ENCODE measurements around the gene LHFPL2.

DNA sequence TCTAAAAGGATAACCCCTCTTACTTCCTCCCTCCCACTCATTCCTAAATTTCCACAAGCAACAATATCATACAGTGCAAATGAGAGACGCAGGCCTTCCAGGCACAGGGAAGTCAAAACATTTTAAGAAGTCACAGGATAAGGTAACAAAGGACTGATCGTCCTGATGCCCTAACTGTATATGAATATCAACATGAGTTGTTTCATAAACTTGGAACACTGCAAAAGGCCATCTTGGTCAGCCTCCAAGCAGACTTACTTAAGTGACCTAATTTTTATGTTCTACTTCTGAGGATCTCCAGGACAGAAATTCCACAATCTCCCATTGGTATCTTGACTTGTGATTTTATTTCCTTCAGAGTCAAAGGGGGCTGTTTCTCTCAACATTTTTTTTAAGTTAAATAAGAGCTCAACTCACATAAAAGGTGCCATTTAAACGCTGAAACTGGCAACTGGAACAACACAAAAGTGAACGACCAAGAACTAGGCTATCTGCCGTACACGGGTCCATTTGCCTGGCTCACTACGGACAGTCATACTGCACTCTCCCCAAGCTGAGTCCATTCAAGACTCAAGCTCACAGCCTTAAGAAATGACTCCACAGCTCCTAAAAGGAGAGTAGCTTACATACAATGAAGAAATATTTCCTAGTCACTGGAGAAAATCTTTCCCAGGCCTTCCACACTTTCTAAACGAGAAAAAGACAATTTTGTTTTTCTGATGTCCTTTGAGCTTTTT lies 71.3 kb downstream of the LHFPL2 start:
- TF ChIP-seq, protein P1, sequence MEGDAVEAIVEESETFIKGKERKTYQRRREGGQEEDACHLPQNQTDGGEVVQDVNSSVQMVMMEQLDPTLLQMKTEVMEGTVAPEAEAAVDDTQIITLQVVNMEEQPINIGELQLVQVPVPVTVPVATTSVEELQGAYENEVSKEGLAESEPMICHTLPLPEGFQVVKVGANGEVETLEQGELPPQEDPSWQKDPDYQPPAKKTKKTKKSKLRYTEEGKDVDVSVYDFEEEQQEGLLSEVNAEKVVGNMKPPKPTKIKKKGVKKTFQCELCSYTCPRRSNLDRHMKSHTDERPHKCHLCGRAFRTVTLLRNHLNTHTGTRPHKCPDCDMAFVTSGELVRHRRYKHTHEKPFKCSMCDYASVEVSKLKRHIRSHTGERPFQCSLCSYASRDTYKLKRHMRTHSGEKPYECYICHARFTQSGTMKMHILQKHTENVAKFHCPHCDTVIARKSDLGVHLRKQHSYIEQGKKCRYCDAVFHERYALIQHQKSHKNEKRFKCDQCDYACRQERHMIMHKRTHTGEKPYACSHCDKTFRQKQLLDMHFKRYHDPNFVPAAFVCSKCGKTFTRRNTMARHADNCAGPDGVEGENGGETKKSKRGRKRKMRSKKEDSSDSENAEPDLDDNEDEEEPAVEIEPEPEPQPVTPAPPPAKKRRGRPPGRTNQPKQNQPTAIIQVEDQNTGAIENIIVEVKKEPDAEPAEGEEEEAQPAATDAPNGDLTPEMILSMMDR (IDR thresholded peaks at IDR 0.05), result no peak
- TF ChIP-seq, protein P2, sequence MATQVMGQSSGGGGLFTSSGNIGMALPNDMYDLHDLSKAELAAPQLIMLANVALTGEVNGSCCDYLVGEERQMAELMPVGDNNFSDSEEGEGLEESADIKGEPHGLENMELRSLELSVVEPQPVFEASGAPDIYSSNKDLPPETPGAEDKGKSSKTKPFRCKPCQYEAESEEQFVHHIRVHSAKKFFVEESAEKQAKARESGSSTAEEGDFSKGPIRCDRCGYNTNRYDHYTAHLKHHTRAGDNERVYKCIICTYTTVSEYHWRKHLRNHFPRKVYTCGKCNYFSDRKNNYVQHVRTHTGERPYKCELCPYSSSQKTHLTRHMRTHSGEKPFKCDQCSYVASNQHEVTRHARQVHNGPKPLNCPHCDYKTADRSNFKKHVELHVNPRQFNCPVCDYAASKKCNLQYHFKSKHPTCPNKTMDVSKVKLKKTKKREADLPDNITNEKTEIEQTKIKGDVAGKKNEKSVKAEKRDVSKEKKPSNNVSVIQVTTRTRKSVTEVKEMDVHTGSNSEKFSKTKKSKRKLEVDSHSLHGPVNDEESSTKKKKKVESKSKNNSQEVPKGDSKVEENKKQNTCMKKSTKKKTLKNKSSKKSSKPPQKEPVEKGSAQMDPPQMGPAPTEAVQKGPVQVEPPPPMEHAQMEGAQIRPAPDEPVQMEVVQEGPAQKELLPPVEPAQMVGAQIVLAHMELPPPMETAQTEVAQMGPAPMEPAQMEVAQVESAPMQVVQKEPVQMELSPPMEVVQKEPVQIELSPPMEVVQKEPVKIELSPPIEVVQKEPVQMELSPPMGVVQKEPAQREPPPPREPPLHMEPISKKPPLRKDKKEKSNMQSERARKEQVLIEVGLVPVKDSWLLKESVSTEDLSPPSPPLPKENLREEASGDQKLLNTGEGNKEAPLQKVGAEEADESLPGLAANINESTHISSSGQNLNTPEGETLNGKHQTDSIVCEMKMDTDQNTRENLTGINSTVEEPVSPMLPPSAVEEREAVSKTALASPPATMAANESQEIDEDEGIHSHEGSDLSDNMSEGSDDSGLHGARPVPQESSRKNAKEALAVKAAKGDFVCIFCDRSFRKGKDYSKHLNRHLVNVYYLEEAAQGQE (IDR thresholded peaks at IDR 0.05; ENCODE audit: low read depth, low read length), result no peak
- TF ChIP-seq TAF1 (IDR thresholded peaks at IDR 0.05; ENCODE audit: borderline replicate concordance, low read depth, low read length) (no peak), TCF12 (IDR thresholded peaks at IDR 0.05) (no peak), CHD2 (IDR thresholded peaks at IDR 0.05; ENCODE audit: low read length, partially characterized antibody) (no peak), POLR2AphosphoS5 (IDR thresholded peaks at IDR 0.05; ENCODE audit: low read depth, low read length) (no peak), MXI1 (IDR thresholded peaks at IDR 0.05; ENCODE audit: low read depth, low read length) (no peak), SIN3A (IDR thresholded peaks at IDR 0.05; ENCODE audit: borderline replicate concordance, low read depth, low read length) (no peak), RCOR1 (IDR thresholded peaks at IDR 0.05; ENCODE audit: low read length) (no peak), EP300 (IDR thresholded peaks at IDR 0.05; ENCODE audit: borderline replicate concordance in 1 of 2, low read depth in 1 of 2, low read length in 1 of 2) (no peak), YY1 (IDR thresholded peaks at IDR 0.05; ENCODE audit: low read depth) (no peak)
- TF ChIP-seq, protein P3, sequence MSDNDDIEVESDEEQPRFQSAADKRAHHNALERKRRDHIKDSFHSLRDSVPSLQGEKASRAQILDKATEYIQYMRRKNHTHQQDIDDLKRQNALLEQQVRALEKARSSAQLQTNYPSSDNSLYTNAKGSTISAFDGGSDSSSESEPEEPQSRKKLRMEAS (IDR thresholded peaks at IDR 0.05; ENCODE audit: low read depth), result no peak
- TF ChIP-seq, protein P4, sequence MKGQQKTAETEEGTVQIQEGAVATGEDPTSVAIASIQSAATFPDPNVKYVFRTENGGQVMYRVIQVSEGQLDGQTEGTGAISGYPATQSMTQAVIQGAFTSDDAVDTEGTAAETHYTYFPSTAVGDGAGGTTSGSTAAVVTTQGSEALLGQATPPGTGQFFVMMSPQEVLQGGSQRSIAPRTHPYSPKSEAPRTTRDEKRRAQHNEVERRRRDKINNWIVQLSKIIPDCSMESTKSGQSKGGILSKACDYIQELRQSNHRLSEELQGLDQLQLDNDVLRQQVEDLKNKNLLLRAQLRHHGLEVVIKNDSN (IDR thresholded peaks at IDR 0.05; ENCODE audit: borderline replicate concordance, low read depth), result no peak
